Stimulated activated naive B cell treated with anti-CD40 and anti-IgM and Interleukin-4, amounts not matched to agents 10 μg/mL and 1 μg/mL and 100 μg/mL, for 72 hours (primary cell): ENCODE results near the gene EARS2.
"Not testable (repeated sequence)": the region's sequence is repeated elsewhere in the genome, so short reads cannot be mapped to it uniquely, and the experiment has no call there.

ENCODE experiments used
- ATAC-seq, 2 donors: fragments of 150-1000 bp; cut with Tn5 transposase; replicated peaks; 2 replicates each; pipeline ENCODE4 v1.10.0; 2021; ENCODE audit warnings: moderate library complexity in 1 of 2
- DNase-seq: peaks from one replicate; pipeline ENCODE4 v3.0.0; 2021
- H3K27ac Mint-ChIP-seq: one replicate; pipeline ENCODE4 v1.8.0; 2022; ENCODE audit warnings: mild to moderate bottlenecking, mixed read lengths
- H3K27me3 Mint-ChIP-seq, 2 donors: one replicate each; pipeline ENCODE4 v1.8.0; 2022; ENCODE audit warnings: mixed read lengths in 2 of 2
- H3K36me3 Mint-ChIP-seq, 2 donors: one replicate each; pipeline ENCODE4 v1.8.0; 2022; ENCODE audit warnings: mixed read lengths in 2 of 2, mild to moderate bottlenecking in 1 of 2
- H3K4me1 Mint-ChIP-seq, 2 donors: one replicate each; pipeline ENCODE4 v1.8.0; 2022; ENCODE audit warnings: mixed read lengths in 2 of 2, mild to moderate bottlenecking in 1 of 2
- H3K4me3 Mint-ChIP-seq, 2 donors: one replicate each; pipeline ENCODE4 v1.8.0; 2022; ENCODE audit warnings: mild to moderate bottlenecking in 2 of 2, mixed read lengths in 2 of 2, moderate library complexity in 1 of 2
- H3K9me3 Mint-ChIP-seq, 2 donors: one replicate each; pipeline ENCODE4 v1.8.0; 2022; ENCODE audit warnings: mixed read lengths in 2 of 2, mild to moderate bottlenecking in 1 of 2

EARS2 gene

DNA sequence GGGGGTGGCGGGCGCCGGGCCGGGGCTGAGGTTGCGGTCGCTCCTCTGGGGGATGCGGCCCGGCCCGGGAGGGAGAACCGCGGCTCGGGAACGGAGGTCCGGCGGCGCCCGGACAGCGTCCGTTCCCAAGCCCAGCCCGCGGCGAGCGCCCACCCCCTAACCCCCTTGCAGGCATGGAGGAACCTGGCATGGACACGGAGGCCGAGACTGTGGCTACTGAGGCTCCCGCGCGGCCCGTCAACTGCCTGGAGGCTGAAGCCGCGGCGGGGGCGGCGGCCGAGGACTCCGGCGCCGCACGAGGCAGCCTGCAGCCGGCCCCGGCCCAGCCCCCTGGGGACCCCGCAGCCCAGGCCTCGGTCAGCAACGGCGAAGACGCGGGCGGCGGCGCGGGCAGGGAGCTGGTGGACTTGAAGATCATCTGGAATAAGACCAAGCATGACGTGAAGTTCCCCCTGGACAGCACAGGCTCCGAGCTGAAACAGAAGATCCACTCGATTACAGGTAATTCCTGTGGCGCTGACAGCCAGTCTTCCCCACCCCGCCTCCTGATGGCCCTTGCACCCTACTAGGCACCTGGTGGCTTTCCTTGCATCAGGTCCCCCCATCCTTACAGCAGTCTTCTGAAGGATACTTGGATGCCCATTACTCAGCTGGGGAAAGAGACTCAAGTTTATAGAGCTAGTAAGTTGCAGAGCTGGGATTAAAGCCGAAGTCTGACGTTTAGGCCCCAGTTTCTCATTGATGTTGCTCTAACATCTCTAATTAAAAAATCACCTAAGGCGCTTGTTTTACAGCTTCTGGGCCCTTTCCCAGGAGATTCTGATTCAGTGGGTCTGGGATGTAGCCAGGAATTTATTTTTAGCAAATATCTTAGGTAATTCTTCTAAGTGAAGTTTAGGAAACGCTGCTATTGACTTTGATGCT, 891 bp upstream of the EARS2 start:
- ATAC-seq (peak; percentile 16 to 17), DNase-seq (no peak)
- H3K27me3 Mint-ChIP-seq = no peaks in the 10 kb centered on the region
- peaks cover 16 to 25% of the 10 kb centered on the region in 2 donors for H3K36me3 Mint-ChIP-seq
- H3K4me3 Mint-ChIP-seq = peak overlapping the region; percentile 93 to 97
- H3K4me1 Mint-ChIP-seq = peaks cover 15 to 26% of the 10 kb centered on the region in 2 donors
- no peaks in the 10 kb centered on the region for H3K9me3 Mint-ChIP-seq
- peak overlapping the region; percentile 98 for H3K27ac Mint-ChIP-seq

DNA sequence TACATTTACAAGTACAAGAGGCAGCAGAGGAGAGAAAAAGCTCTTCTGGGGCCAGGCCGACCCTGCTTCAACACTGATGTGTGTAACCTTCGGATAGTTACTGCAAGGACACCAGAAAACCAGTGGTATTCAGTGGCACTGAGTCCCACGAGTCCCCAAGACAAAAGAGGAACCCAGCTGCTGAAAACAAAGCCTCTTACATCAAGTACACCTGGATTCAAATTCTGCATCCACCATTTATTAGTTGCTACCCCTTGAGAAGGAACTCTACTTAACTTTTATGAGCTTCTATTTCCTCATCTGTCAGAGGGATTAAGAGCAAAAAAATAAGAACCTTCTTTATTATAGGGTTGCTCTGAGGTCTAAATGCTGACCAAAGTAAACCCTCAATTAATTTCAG, 2.6 kb downstream of the EARS2 start:
- no peak overlapping the region for H3K4me3 Mint-ChIP-seq
- H3K27ac Mint-ChIP-seq = no peak overlapping the region
- peaks cover 10 to 13% of the 10 kb centered on the region in 2 donors for H3K4me1 Mint-ChIP-seq
- no peak for DNase-seq
- ATAC-seq = no peak
- no peaks in the 10 kb centered on the region for H3K27me3 Mint-ChIP-seq
- H3K9me3 Mint-ChIP-seq = no peaks in the 10 kb centered on the region
- H3K36me3 Mint-ChIP-seq = peaks cover 15 to 27% of the 10 kb centered on the region in 2 donors

DNA sequence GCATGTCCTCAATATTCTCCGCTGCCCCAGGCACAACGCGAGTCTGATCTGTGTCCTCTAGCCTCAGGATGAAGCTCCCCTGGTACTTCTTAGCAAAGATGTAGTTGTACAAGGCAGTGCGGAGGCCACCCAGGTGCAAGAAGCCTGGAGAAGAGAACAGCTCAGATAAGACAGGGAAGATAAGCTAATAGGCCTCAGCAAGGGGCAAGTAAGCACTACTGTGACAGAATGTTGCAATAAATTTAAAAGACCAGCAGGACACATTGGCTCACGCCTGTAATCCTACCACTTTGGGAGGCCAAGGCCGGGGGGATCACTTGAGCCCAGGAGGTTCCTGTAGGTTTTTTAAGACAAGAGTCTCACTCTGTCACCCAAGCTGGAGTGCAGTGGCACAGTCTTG, 5.0 kb downstream of the EARS2 start:
- DNase-seq (no peak), ATAC-seq (no peak)
- Mint-ChIP-seq H3K36me3 (peaks cover 21 to 41% of the 10 kb centered on the region in 2 donors), H3K27me3 (no peaks in the 10 kb centered on the region), H3K9me3 (no peaks in the 10 kb centered on the region), H3K27ac (no peak overlapping the region), H3K4me1 (peaks cover 8 to 14% of the 10 kb centered on the region in 2 donors), H3K4me3 (no peak overlapping the region)

- H3K9me3 Mint-ChIP-seq = no peaks in the 10 kb centered on the region
- H3K4me3 Mint-ChIP-seq = no peak overlapping the region
- peaks cover 22 to 42% of the 10 kb centered on the region in 2 donors for H3K36me3 Mint-ChIP-seq
- no peak for ATAC-seq
- DNase-seq = no peak
- H3K27ac Mint-ChIP-seq = no peak overlapping the region
- H3K4me1 Mint-ChIP-seq = peaks cover 6 to 8% of the 10 kb centered on the region in 2 donors
- H3K27me3 Mint-ChIP-seq = no peaks in the 10 kb centered on the region
These were observed 7.2 kb downstream of the EARS2 start for GRCh38 chr16:23549938-23550337.

DNA sequence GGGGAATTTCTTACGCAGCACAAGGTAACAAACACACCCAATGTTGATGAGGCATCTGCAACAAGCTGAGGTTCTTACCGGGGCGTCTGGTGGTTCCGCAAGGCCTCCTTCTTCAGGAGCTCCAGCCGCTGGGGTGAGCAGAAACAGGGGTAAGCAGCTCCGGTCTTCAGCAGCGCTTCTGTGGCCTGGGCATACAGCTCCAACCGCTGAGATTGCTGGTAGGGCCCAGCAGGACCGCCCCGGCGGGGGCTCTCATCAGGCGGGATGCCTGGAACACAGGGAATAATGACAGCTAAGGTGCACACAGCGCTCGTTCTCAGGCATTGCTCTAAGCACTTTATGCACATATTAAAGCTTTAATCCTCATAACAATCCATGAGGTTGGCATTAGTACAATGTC, 12.7 kb downstream of the EARS2 start:
- Mint-ChIP-seq H3K36me3 (peaks cover 15 to 38% of the 10 kb centered on the region in 2 donors), H3K27me3 (no peaks in the 10 kb centered on the region), H3K4me1 (peaks cover 4 to 8% of the 10 kb centered on the region in 2 donors), H3K4me3 (no peak overlapping the region), H3K27ac (no peak overlapping the region), H3K9me3 (no peaks in the 10 kb centered on the region)
- no peak for DNase-seq
- no peak for ATAC-seq

GRCh38 chr16:23540817-23541178, 16.4 kb downstream of the EARS2 start:
- H3K27ac Mint-ChIP-seq, H3K4me3 Mint-ChIP-seq, H3K4me1 Mint-ChIP-seq, H3K9me3 Mint-ChIP-seq, DNase-seq, ATAC-seq, H3K27me3 Mint-ChIP-seq: not testable (repeated sequence)
- peaks cover 12 to 27% of the 10 kb centered on the region in 2 donors for H3K36me3 Mint-ChIP-seq

DNA sequence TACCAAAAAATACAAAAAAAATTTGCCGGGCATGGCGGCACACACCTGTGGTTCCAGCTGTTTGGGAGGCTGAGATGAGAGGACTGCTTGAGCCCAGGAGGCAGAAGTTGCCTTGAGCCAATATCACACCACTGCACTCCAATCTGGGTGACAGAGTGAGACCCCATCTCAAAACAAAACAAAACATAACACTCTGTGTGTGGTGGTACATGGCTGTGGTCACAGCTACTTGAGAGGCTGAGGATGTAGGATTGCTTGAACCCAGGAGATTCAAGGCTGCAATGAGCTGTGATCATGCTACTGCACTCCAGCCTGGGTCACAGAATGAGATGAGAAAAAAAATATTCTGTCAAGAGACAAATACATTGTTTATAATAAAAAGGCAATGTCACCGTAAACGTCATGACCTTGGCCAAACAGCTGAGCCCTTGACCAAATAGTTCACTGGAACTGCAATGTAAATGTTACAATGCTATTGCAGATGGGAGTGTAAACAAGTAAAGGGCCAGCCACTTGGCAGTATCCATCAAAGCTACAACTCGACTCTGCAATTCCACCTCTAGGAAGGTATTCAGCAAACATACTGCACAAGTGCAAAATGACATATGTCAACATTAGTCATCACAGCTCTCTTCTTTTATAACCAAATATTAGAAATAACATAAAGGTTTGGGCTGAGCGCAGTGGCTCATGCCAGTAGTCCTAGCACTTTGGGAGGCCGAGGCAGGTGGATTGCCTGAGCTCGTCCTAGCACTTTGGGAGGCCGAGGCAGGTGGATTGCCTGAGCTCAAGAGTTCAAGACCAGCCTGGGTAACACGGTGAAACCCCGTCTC, 16.9 kb downstream of the EARS2 start:
- H3K4me3 Mint-ChIP-seq = no peak overlapping the region
- H3K4me1 Mint-ChIP-seq = no peaks in the 10 kb centered on the region
- H3K27ac Mint-ChIP-seq = no peak overlapping the region
- ATAC-seq = no peak
- no peak for DNase-seq
- no peaks in the 10 kb centered on the region for H3K27me3 Mint-ChIP-seq
- H3K9me3 Mint-ChIP-seq = no peaks in the 10 kb centered on the region
- peaks cover 12 to 27% of the 10 kb centered on the region in 2 donors for H3K36me3 Mint-ChIP-seq

DNA sequence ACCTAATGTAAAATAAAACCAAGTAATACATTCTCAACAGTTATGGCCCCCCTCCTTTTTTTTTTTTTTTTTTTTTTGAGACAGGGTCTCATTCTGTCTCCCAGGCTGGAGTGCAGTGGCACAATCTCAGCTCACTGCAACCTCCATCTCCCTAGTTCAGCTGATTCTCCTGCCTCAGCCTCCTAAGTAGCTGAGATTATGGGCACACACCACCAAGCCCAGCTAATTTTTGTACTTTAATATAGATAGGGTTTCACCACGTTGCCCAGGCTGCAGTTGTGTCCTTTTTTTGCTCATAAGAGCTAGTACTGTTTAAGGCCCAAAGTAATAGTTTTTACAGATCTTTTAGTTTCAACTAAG, 18.3 kb downstream of the EARS2 start:
- H3K4me3 Mint-ChIP-seq = no peak overlapping the region
- H3K9me3 Mint-ChIP-seq = no peaks in the 10 kb centered on the region
- ATAC-seq (no peak), DNase-seq (no peak)
- peaks cover 18 to 25% of the 10 kb centered on the region in 2 donors for H3K36me3 Mint-ChIP-seq
- H3K27ac Mint-ChIP-seq = no peak overlapping the region
- no peaks in the 10 kb centered on the region for H3K4me1 Mint-ChIP-seq
- H3K27me3 Mint-ChIP-seq = no peaks in the 10 kb centered on the region

GRCh38 chr16:23537390-23537789, 19.8 kb downstream of the EARS2 start:
- Mint-ChIP-seq H3K4me3 (no peak overlapping the region), H3K36me3 (peaks cover 27 to 28% of the 10 kb centered on the region in 2 donors), H3K27ac (no peak overlapping the region), H3K27me3 (no peaks in the 10 kb centered on the region), H3K4me1 (no peaks in the 10 kb centered on the region), H3K9me3 (no peaks in the 10 kb centered on the region)
- ATAC-seq (no peak), DNase-seq (no peak)

- H3K36me3 Mint-ChIP-seq = peaks cover 23 to 26% of the 10 kb centered on the region in 2 donors
- no peaks in the 10 kb centered on the region for H3K27me3 Mint-ChIP-seq
- no peak for DNase-seq
- no peaks in the 10 kb centered on the region for H3K9me3 Mint-ChIP-seq
- no peak overlapping the region for H3K27ac Mint-ChIP-seq
- no peaks in the 10 kb centered on the region for H3K4me1 Mint-ChIP-seq
- no peak for ATAC-seq
- no peak overlapping the region for H3K4me3 Mint-ChIP-seq
These were observed 21.2 kb downstream of the EARS2 start for GRCh38 chr16:23535901-23536300.

- Mint-ChIP-seq H3K27me3 (no peaks in the 10 kb centered on the region), H3K9me3 (no peaks in the 10 kb centered on the region), H3K27ac (no peak overlapping the region), H3K4me1 (no peaks in the 10 kb centered on the region), H3K36me3 (peaks cover 24 to 28% of the 10 kb centered on the region in 2 donors), H3K4me3 (no peak overlapping the region)
- no peak for DNase-seq
- ATAC-seq = no peak
These were observed 22.0 kb downstream of the EARS2 start for GRCh38 chr16:23534868-23535860.

GRCh38 chr16:23532448-23532847, 24.7 kb downstream of the EARS2 start:
- no peaks in the 10 kb centered on the region for H3K27me3 Mint-ChIP-seq
- ATAC-seq (no peak), DNase-seq (no peak)
- no peaks in the 10 kb centered on the region for H3K4me1 Mint-ChIP-seq
- H3K27ac Mint-ChIP-seq = no peak overlapping the region
- peaks cover 22 to 38% of the 10 kb centered on the region in 2 donors for H3K36me3 Mint-ChIP-seq
- no peak overlapping the region for H3K4me3 Mint-ChIP-seq
- no peaks in the 10 kb centered on the region for H3K9me3 Mint-ChIP-seq

DNA sequence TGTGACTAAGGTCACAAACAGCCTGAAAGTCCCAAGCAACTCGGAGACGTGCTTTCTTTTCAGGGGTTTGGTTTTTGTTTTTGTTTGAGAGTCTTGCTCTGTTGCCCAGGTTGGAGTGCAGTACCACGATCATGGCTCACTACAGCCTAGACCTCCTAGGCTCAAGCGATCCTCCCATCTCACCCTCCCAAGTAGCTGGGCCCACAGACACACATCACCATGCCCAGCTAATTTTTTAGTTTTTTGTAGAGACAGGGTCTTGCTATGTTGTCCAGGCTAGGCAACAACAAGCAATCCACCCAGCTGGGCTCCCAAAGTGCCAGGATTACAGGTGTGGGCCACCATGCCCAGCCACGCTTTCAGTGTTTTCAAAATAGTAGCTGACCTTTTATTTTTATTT, 27.1 kb downstream of the EARS2 start:
- DNase-seq = no peak
- no peak overlapping the region for H3K4me3 Mint-ChIP-seq
- no peaks in the 10 kb centered on the region for H3K9me3 Mint-ChIP-seq
- no peaks in the 10 kb centered on the region for H3K4me1 Mint-ChIP-seq
- peaks cover 34 to 47% of the 10 kb centered on the region in 2 donors for H3K36me3 Mint-ChIP-seq
- no peak overlapping the region for H3K27ac Mint-ChIP-seq
- no peaks in the 10 kb centered on the region for H3K27me3 Mint-ChIP-seq
- ATAC-seq = no peak
